Sciatic nerve (tissue), 2 donors: ENCODE results near the gene LIN52. TPM values are rescaled to one million over a fixed set of nuclear protein-coding genes. Genes with fewer than 3 reads are reported as not detected.

Source experiments
- ATAC-seq: fragments of 200-7000 bp; cut with Tn5 transposase; one replicate; pipeline ENCODE4 v1.9.1; 2020; ENCODE audit warnings: mild to moderate bottlenecking, moderate library complexity
- DNase-seq: peaks from one replicate; pipeline ENCODE4 v3.0.0-alpha.2; 2020; ENCODE audit warnings: low spot score
- intact Hi-C: fragments of 100-400 bp; cut with DNase I; formaldehyde crosslinking; loops from one replicate; pipeline ENCODE4 v1.14.2; 2022
- total RNA-seq: library from RNA; stranded (reverse); fragmentation: NEBNext Ultra II Directional; extraction: Animal tissue kit (Norgen Biotek cat#: 25700); gene quantifications from one replicate; pipeline ENCODE4 v1.2.1, GENCODE V29; 2021
- donor health status: DM: no; HTN: no; CAD: no.
- donor health status: DM: no; HTN: no; CAD: no.

Gene LIN52
- total RNA-seq, 1 donor from 2014 or later, result 8.5 TPM

DNA sequence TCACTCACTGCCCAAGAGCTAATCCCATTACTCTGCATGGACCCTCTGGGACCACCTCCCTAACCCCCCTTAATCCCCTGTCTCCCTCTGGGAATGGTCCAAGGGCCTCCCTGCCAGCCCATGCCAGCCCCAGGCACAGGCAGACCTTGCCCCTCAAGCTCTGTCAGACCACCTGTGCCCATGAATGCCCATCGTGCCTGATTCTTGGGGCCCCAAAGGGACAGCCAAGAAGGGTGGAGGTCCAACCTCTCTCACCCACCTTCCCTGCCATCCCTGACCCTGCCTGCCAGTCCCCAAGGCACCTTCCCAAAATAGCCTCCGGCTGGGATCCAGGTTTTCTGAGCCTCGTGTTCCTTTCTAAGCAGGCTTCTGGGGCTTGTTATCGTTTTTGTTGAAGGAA is 133.7 kb downstream of the LIN52 start:
- intact Hi-C loops, result no loop called here
- ATAC-seq, result no peak

DNA sequence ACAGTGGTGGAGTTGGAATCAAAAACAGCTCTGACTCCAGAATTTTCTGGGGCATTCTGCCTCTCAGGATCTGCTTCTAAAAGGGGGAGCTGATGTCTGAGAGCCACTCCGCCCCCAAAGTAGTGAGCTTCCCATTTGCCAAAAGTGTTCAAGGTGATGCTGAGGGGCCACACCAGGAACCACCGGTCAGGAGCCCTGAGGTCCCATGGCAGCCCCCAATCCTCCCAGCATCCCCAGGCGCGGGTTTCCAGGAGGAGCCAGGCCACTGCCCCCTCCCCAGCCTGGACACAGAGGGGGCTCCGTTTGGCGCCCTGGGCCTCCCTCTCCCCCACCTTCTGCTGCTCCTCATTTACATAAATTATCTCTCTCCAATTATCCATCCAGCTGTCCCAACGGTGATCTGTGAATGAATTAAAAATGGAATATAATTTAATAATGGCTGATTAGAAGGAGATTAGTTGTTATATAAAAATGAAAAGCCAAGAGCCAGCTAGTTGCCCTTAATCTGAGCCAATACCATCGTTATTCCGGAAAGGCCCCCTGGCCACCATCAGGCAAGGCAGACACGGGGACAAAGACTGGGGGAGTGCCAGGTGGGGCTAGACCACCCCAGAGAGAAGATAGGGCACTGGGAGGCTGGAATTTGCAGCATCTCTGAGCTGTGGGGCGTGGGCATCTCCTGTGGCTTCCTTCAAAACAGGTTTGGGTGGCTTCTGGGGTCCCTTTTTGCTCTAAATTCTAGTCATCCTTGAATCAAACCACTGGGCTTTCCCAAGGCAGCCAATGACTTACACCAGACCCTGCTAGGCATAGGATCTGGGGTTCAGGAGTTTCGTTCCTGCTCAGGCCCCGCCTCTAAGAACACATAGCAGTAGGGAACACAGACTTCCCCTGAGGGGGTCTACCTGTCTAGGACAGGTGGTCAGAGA is 134.8 kb downstream of the LIN52 start:
- intact Hi-C loops, result no loop called here
- ATAC-seq (no peak), DNase-seq (no peak)

More for the DNA sequence above, 133.7 kb downstream of the LIN52 start:
- DNase-seq, result no peak

DNA sequence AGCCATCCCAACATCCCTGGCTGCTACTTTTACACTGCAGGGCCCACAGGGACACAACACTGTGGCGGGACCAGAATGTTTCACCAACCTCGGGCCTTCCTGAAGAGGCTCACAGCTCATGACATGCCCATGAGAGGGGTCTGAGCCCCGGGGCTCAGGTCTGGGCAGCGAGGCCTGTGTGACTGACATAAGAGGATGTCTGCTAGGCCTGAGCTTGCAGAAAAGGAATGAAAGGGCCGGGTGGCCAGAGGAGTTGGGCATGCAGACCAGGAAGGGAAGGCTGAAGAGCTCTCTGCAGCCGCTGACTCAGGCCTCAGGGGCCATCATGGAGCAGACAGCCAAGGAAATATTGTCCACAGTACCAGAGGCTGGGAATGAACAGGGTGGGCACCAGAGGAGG is 136.2 kb downstream of the LIN52 start:
- no peak for DNase-seq
- intact Hi-C loops, result no loop called here
- no peak for ATAC-seq

DNA sequence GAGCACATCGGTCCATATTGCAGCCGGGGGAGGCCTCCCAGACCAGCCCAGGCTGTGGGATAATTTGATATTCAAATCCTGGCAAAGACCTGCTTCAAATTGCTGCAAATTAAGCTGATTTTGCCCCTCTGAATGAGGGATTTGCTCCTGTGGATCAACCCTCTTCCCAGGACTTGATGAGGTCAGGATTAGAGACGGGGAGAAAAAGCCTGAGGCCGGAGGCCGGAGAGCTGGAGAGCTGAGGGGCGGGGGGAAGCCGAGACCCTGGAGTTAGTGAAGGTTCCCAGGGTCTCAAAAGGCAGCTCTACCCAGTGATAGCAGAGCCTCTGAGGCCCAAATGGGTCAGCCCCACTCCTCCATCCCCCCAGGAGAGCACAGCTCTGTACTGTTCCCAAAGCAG is 137.0 kb downstream of the LIN52 start:
- no peak for DNase-seq
- intact Hi-C loops, result no loop called here
- ATAC-seq, result no peak

DNA sequence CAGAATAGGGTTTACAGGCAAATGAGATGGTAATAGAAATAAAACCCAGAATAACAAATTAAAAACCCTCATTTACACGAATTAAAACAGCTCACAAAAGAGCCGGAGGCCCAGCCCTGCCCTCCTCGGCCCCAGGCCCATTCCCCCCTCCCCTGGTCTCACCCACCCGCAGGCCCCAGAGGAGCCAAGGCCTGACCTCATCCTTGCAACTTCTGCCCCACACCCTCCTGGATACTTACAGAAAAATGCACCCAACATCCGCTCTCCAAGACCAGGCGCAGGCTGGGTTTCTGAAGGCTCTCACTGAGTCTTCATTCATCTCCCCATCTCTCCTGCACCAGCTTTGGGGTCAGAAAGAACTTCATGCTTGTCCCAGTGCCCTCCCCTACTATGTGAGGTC is 138.3 kb downstream of the LIN52 start:
- intact Hi-C loops, result no loop called here
- ATAC-seq (no peak), DNase-seq (no peak)

DNA sequence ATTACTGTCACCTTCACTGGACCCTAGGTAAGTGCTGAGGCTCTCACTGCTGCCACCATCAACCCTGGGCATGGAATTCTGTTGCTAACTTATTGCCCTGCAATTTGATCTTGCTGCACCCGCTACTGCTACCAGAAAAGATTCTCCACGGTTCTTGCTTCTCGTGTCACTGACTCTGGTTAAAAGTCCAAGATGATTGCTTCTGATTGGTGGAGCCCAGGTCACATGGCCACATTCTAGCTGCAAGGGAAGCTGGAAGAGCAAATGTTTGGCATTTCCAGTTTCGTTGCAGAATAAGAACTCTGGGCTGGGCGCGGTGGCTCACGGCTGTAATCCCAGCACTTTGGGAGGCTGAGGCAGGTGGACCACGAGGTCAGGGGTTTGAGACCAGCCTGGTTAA is 147.0 kb downstream of the LIN52 start:
- intact Hi-C loops, result no loop called here
- DNase-seq, result no peak
- ATAC-seq, result no peak

DNA sequence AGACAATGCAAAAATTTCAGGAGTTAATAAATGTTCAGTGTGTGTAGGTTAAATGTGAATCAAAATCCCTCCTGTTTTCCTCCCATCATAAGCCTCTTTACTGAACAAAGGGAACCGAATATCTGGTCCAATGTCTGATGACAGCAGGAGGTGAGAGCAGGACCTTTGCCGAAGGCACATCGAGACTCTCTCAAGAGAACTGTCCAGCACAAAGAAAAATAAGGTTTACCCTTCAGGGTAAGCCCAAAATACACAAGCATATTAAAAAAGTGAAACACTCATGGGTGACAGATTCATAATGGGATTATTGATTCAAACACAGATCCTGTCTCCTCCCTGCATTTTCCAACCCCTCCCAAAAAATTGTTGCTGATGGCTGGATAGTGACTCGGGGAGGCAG is 150.3 kb downstream of the LIN52 start:
- intact Hi-C loops, result no loop called here
- ATAC-seq (no peak), DNase-seq (no peak)

DNA sequence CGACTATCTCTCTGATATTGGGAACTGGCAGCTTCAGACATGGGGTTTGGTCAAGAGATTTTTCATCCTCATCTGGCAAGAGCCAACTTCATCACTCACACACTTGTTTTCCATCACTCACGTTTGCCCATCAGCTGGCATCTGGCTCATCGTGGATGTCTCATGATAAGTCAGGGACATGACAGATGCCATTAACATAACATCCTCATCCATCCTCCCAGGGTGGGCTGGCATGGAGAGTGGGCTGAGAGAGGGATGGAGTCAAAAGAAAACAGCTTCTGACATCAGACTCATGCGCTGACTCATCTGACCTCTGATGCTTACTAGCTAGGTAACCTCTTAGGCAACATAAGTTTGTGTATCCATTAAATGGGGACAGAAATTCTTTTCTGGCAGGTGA is 152.7 kb downstream of the LIN52 start:
- DNase-seq, result no peak
- no peak for ATAC-seq
- intact Hi-C loops, result no loop called here

DNA sequence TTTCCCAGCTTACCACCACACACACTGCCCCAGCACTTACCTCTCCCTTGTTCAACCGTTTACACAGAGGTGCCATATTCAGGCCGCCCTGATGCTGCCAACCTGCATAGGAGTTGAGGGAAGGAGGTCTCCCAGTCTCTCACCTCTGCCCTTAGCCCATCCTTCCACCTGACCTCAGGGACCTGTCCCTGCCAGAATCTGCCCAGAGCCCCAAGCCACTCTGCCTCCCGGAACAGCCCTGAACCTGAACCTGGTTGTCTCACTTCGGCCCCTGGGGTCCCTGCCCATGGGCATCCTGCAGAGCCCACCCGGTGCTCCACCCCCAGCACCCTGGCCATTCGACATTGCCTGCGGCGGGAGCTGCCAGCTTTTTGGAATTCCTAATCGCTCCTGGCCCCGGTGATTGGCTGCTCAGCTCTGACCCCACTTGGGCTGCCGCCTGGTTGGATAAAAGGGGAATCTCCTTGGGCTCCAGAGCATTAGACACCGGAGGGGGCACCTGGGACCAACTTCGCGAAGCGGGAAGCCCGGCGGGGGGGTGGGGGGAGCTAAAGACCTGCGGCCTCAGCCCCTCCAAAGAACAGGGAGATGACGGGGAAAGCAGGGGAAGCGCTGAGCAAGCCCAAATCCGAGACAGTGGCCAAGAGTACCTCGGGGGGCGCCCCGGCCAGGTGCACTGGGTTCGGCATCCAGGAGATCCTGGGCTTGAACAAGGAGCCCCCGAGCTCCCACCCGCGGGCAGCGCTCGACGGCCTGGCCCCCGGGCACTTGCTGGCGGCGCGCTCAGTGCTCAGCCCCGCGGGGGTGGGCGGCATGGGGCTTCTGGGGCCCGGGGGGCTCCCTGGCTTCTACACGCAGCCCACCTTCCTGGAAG is 154.5 kb downstream of the LIN52 start, which contains the start of gene VSX2:
TSS of gene VSX2 (plus strand) at position 476 of the 874 bp plus-strand sequence. CDS start at position 589, 113 bp downstream.
- no peak for DNase-seq
- intact Hi-C loops, result no loop called here
- no peak for ATAC-seq

DNA sequence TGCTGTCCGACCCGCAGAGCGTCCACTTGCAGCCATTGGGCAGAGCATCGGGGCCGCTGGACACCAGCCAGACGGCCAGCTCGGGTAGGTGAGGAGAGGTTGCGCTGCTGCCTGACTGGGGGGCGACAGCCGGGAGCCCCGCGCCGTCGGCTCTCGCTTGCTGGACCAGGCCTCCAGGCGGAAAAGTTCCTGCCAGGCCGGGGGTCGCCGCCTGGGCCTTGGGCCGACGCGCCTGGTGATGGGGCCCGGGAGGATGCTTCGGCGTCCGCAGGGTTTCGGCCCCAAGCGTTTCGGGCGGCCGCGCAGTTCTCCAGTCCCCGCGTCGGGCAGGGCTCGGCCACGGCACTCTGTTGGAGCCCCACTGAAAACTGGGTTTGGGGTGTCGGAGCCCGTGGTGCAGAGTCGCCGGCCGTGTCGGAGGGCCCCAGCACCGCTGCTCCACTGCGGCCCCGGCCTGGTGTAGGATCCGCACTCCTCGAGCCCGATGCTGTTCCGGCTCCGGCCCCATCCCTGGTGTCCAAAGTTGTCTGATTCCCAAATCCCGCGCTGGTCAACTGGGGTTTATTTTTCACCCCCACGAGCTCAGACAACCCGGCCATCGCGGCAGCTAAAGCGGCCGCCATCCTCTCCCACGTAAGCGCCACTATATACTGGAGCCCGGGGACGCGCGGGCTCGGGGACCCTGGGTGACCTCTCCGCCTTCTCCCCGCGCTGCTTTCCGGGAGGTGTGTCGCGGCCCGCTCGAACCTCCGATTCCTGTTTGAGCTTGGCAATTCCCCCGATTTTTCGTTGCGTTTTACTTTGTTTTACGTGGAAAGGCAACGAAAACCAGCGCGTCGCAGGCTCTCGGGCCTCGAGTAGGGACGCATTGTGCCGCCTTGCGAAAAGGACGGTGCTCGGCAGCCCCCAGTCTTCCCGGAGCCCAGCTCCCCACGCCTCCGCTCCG is 155.4 kb downstream of the LIN52 start:
- no peak for DNase-seq
- peak; percentile 21 for ATAC-seq
- intact Hi-C loops, result no loop called here

DNA sequence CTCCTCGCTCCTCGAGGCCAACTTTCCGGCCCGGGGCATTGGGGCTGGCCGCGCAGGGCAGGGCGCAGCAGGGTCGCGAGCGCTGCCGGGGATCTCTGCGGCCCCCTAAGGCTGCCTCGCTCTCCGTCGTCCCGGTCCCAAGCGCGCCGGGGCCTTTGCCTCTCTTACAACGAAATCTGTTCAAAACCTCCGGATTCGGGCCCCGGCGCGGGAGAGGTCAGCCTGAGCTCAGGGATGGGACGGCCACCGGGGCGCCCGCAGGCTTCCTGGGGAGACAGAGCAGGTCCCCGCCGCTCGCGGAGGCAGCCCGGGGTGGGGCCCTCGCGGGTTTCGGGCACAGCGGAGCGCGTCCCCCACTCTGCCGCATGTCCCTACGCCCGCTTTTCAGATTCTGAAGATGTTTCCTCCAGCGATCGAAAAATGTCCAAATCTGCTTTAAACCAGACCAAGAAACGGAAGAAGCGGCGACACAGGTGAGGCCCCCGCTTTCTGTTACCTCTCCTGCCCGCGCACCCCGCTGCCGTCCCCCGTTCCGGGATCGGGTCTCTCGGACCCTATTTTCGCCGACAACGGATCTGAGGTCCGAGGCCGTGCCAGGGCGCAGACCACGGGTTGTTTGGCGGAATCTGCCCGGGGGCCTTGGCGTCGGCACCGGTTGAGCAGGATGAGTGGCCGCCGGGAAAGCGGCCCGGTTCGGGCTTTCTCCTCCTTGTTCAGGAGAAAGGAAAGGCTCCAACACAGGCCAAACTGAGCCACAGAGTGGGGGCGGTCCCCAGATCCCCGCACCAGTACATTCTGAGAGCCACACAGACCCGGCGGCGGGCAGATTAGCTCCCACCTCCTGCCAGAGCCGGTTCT is 156.3 kb downstream of the LIN52 start:
- DNase-seq (no peak), ATAC-seq (peak; percentile 27)
- intact Hi-C loops, result no loop called here

DNA sequence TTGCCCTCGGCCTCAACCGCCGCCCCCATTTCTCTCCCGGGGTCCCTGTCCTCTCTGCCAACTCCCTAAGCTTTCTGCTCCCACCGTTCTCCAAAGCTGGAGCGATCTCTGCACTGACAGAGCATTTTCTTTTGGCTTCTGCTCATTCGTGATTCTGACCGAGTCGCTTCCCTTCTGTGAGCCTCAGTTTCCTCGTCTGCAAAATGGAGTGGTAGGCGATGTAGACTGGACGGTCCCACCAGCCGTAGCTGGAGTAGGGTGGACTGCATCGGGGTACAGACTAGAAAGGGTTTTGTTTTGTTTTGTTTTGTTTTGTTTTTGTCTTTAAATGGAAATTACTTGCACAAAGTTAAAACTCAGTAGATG is 156.9 kb downstream of the LIN52 start:
- intact Hi-C loops, result no loop called here
- no peak for ATAC-seq
- no peak for DNase-seq

DNA sequence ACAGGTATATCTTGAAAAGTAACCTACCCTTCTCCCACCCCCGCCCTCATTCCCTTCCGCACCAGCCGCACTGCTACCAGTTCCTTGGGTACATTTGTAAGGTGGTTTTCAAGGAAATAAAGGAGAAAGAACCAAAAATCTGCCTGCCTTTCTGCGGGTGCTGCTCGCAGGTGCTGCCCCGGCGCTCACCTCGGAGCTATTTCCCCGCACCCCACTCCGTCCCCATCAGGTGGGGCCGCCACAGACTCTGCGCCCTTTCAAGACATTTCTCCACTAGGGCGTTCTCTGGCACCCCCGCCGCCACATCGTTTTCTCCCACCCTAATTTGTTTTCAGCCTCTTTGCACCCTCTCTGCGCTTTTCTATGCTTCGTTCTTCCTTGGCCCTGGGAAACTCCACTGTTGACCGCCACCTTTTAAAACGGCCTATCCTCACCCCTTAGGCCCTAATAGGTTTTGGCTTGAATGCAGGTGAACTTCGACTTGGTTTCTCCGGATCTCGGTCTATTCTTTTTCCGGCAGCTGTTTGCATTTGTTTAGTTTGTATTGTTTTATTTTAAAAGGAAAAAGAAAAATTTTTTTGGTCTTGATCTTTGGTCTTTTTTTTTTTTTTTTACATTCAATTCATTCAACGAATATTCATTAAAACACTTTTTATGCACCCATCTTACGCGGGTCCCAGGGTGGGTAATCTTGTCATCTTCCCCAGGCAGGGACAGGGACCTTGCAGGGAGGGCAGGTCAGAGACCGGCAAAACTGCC is 157.4 kb downstream of the LIN52 start:
- DNase-seq, result no peak
- ATAC-seq, result no peak
- intact Hi-C loops, result no loop called here

DNA sequence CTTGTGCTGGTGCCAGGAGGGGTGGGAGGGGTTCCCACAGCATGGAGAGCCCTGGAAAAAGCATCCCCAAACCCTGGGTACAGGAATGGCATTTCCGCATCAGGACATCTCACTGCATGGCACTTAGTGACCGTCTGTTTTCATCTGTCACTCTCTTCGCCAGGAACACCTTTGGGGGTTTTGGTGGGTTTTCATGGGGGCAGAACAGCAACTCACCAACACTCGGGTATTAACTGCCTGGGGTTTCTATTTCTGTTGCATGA is 158.0 kb downstream of the LIN52 start:
- DNase-seq, result no peak
- intact Hi-C loops, result no loop called here
- no peak for ATAC-seq

DNA sequence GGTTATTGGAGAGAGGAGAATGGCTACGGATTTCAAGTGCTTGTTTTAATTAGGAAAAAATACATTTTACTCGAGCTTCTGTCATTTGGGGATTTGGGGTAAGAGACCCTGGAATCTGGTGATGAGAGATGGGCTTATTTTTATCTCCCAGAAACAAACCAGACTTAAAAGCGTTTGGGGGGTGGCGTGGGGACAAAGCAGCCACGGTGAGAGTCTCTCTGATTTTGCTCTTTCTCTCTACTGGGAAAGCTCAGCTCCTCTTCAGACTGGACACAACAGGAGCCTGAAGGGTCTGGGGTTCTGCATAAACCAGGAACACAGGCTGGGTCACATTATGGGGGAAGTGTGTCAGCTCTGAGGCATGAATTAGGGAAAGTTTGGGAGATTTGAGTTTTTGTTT is 158.3 kb downstream of the LIN52 start:
- no peak for ATAC-seq
- no peak for DNase-seq
- intact Hi-C loops, result no loop called here

DNA sequence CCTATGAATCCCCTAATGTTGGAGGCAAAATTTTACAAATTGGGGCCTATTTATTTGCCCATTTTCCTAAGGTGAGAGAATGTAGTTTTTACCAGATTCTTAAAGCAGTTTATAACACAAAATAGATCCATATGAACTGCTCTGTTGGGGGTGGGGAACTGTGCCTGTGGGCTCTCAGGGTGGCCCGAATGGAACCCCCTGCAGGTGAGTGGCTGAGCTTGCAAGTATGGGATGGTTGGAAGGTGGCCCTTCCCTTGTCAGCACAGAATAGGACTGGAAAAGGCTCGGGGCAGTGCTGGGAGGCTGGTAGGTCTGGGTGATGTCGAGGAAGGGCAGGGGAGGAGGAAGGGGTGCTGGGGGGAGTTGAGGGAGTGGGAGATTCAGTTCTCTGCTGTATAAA is 159.4 kb downstream of the LIN52 start:
- ATAC-seq (no peak), DNase-seq (no peak)
- intact Hi-C loops, result no loop called here

DNA sequence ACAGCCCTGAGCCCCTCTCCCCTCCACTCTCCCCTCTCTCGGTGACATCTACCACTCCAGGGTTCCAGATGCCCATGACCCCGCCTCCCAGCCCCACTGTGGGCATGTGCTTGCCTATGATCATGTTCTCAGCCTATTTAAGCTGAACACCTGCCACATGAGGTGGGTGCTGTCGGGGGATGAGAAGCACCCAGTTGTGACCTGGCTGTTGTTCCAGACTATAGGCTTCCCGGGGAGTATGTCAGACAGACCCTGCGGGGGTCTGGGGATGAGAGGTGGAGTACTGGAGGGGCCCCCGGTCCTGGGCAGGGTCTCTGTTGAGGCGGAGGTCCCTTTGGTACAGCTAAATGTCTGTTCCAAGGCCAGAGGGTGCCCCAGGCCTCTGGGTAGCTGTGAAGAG is 160.5 kb downstream of the LIN52 start:
- ATAC-seq (no peak), DNase-seq (no peak)
- intact Hi-C loops, result no loop called here

DNA sequence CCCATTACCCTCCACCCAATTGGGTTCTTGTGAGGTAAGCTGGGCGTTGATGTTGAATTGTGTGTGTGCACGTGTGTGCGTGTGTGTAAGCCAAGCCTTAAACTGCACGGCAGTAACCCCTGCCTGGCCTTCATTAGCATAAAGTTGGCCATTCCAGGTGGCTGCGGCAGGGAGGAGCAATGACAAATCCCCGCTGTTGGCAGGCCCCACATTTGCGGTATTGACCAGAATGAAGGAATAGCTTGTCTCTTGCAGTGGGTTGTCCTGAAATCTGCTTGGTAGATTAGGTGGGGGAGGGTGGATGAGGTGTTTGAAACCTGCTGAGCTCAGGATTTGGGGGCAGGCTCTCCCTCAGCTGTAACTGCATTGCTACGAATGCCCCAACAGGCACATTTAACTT is 161.8 kb downstream of the LIN52 start:
- ATAC-seq, result no peak
- no peak for DNase-seq
- intact Hi-C loops, result no loop called here
